HepG2 (cell line): Measurements from ENCODE around the gene CALML6. TPM values are rescaled to one million over a fixed set of nuclear protein-coding genes. Genes with fewer than 3 reads are reported as not detected.

Experiments used
- ATAC-seq: fragments of 200-7000 bp; cut with Tn5 transposase; 3 replicates; pipeline ENCODE4 v1.9.1; 2020; ENCODE audit warnings: mild to moderate bottlenecking, moderate library complexity
- BruUV-seq: library from RNA; stranded (reverse); fragments of 400-500 nt; replicated peaks from 2 replicates; lab custom pipeline; 2021; lab: Mats Ljungman, UMichigan
- CTCF ChIA-PET: fragments of 300-600 bp; formaldehyde crosslinking; extraction: SDS; loops from one replicate; lab custom pipeline; 2021; ENCODE audit warnings: low total read pairs, inconsistent platforms, low intra/inter-chr PET ratio; lab: Yijun Ruan, JAX
- POLR2A ChIA-PET: fragments of 350-600 bp; sonication (Branson Sonifier 250); formaldehyde crosslinking; loops from one replicate; lab custom pipeline; 2020; ENCODE audit warnings: antibody characterized with exemption, inconsistent platforms; lab: Yijun Ruan, JAX
- DNase-seq: peaks from one replicate; pipeline ENCODE4 v3.0.0-alpha.2; 2015; ENCODE audit warnings: low spot score
- FAIRE-seq: peaks from 3 replicates; lab custom pipeline; 2011; peaks lifted over from hg19 to GRCh38; lab: Jason Lieb, UNC
- H2AFZ ChIP-seq: one replicate; pipeline ENCODE4 v1.6.1; 2011; ENCODE audit warnings: low read length, inconsistent platforms
- H3K27ac ChIP-seq: fragments of 300-600 bp; 3 replicates; pipeline ENCODE4 v1.8.0; 2011; ENCODE audit warnings: mixed run types, mild to moderate bottlenecking, mixed read lengths, low read length, inconsistent platforms; ENCODE audit not compliant: insufficient read depth; ENCODE audit errors: extremely low read length
- H3K27me3 ChIP-seq, 2 experiments: fragments of 200-600 bp in 1 of 2; 2 replicates in 1 of 2; 3 replicates in 1 of 2; pipeline versions ENCODE4 v1.6.0 to v1.8.0; 2011; ENCODE audit warnings: low read length in 2 of 2, mild to moderate bottlenecking in 2 of 2, moderate library complexity in 2 of 2, inconsistent platforms in 1 of 2; ENCODE audit not compliant: insufficient read depth in 2 of 2, control insufficient read depth in 1 of 2
- H3K36me3 ChIP-seq, 2 experiments: fragments of 200-600 bp in 1 of 2; replicated peaks in 1 of 2; 2 replicates in 1 of 2; 3 replicates in 1 of 2; pipeline versions ENCODE4 v1.5.1 to v1.8.0; 2011; ENCODE audit warnings: low read length in 2 of 2, inconsistent platforms in 1 of 2; ENCODE audit not compliant: insufficient read depth in 2 of 2, control insufficient read depth in 1 of 2
- H3K4me1 ChIP-seq: 2 replicates; pipeline ENCODE4 v1.5.1; 2012; ENCODE audit warnings: low read length, inconsistent platforms; ENCODE audit not compliant: insufficient read depth
- H3K4me2 ChIP-seq: 2 replicates; pipeline ENCODE4 v1.6.0; 2011; ENCODE audit warnings: low read depth, low read length, inconsistent platforms
- H3K4me3 ChIP-seq, 3 experiments: fragments of 200-600 bp in 1 of 3; sonication (generic), shearing (Covaris generic) in 1 of 3; replicated peaks in 1 of 3; 2 replicates each; pipeline ENCODE4 v1.5.1; 2011 to 2016; ENCODE audit warnings: low read length in 3 of 3, inconsistent platforms in 2 of 3, low read depth in 2 of 3, mild to moderate bottlenecking in 2 of 3, control low read depth in 1 of 3, mixed read lengths in 1 of 3; ENCODE audit not compliant: insufficient read depth in 1 of 3
- H3K79me2 ChIP-seq: one replicate; pipeline ENCODE4 v1.6.1; 2011; ENCODE audit warnings: low read length, inconsistent platforms; ENCODE audit not compliant: insufficient read depth
- H3K9ac ChIP-seq: 2 replicates; pipeline ENCODE4 v1.6.0; 2011; ENCODE audit warnings: mild to moderate bottlenecking, low read depth, low read length, inconsistent platforms; ENCODE audit not compliant: insufficient read depth
- H3K9me3 ChIP-seq: 2 replicates; pipeline ENCODE4 v1.5.1; 2012; ENCODE audit warnings: mild to moderate bottlenecking, low read length
- H4K20me1 ChIP-seq: 2 replicates; pipeline ENCODE4 v1.6.0; 2011; ENCODE audit warnings: inconsistent platforms, mild to moderate bottlenecking, low read length, moderate library complexity; ENCODE audit not compliant: insufficient read depth
- CENPT ChIP-seq: sonication (generic); formaldehyde crosslinking; IDR thresholded peaks from 2 replicates; pipeline ENCODE4 v1.8.0; 2022; ENCODE audit warnings: low read depth, mild to moderate bottlenecking, moderate library complexity, missing genetic modification reagents
- FLYWCH1 ChIP-seq: sonication (generic); formaldehyde crosslinking; IDR thresholded peaks from 2 replicates; pipeline ENCODE4 v1.8.1; 2023; ENCODE audit warnings: mild to moderate bottlenecking, missing genetic modification reagents
- FOXA3 ChIP-seq: IDR thresholded peaks from 2 replicates; pipeline ENCODE4 v1.6.1; 2016; ENCODE audit warnings: missing genetic modification reagents, missing compliant biosample characterization
- FOXO1 ChIP-seq: sonication (generic); formaldehyde crosslinking; IDR thresholded peaks from 2 replicates; pipeline ENCODE4 v1.4.0; 2020; ENCODE audit warnings: missing genetic modification reagents
- GABPA ChIP-seq, 2 experiments: IDR thresholded peaks; 2 replicates each; pipeline ENCODE4 v1.6.1; 2011 to 2016; ENCODE audit warnings: low read depth in 2 of 2, low read length in 1 of 2, missing biosample characterization in 1 of 2, missing genetic modification characterization in 1 of 2
- PAXIP1 ChIP-seq: sonication (generic); formaldehyde crosslinking; conservative IDR thresholded peaks from 2 replicates; pipeline ENCODE4 v1.4.0; 2020; ENCODE audit warnings: mild to moderate bottlenecking, missing genetic modification reagents, moderate library complexity
- RXRB ChIP-seq: IDR thresholded peaks from 2 replicates; pipeline ENCODE4 v1.6.1; 2016; ENCODE audit warnings: borderline replicate concordance, missing genetic modification reagents, missing compliant biosample characterization
- STAG1 ChIP-seq: sonication (generic); formaldehyde crosslinking; IDR thresholded peaks from 2 replicates; pipeline ENCODE4 v1.4.0; 2020; ENCODE audit warnings: missing genetic modification reagents
- ZBTB21 ChIP-seq: sonication (generic); formaldehyde crosslinking; IDR thresholded peaks from 2 replicates; pipeline ENCODE4 v1.4.0; 2020; ENCODE audit warnings: missing genetic modification reagents
- ZFYVE20 ChIP-seq: sonication (generic); formaldehyde crosslinking; IDR thresholded peaks from 2 replicates; pipeline ENCODE4 v1.8.0; 2023; ENCODE audit warnings: low read depth, mild to moderate bottlenecking, moderate library complexity, missing genetic modification reagents, borderline replicate concordance
- ZNF160 ChIP-seq: sonication (generic); formaldehyde crosslinking; IDR thresholded peaks from 2 replicates; pipeline ENCODE4 v1.8.0; 2022; ENCODE audit warnings: mild to moderate bottlenecking, inconsistent platforms, missing genetic modification reagents
- ZNF687 ChIP-seq: sonication (generic); formaldehyde crosslinking; IDR thresholded peaks from 2 replicates; pipeline ENCODE4 v1.5.1; 2020; ENCODE audit warnings: mild to moderate bottlenecking, missing genetic modification reagents, moderate library complexity
- ZNF839 ChIP-seq: sonication (generic); formaldehyde crosslinking; IDR thresholded peaks from 2 replicates; pipeline ENCODE4 v1.4.0; 2020; ENCODE audit warnings: missing genetic modification reagents, mild to moderate bottlenecking, borderline replicate concordance
- WGBS: methylation state at CpG from one replicate; pipeline ENCODE4 v1.1.6; 2017; ENCODE audit warnings: low lambda C conversion rate; 5-methylcytosine and 5-hydroxymethylcytosine counted together
- in situ Hi-C: cut with HindIII; loops from 2 replicates; pipeline ENCODE4 v1.10.0; 2017; ENCODE audit warnings: low pct_unique_long_range_greater_than_20kb; ENCODE audit not compliant: extremely low pct_ligation_motif_present
- intact Hi-C: fragments of 100-400 bp; cut with micrococcal nuclease; formaldehyde crosslinking; loops from one replicate; pipeline ENCODE4 v1.10.0; 2022; ENCODE audit not compliant: unreplicated experiment
- polyA plus RNA-seq, 8 experiments: library from polyadenylated mRNA; depleted of rRNA in 3 of 8; stranded (reverse) in 7 of 8; unstranded in 1 of 8; fragments of >200 nt; fragmentation: Illumina TruSeq in 4 of 8; extraction: Trizol in 4 of 8; gene quantifications; 2 replicates each; pipeline versions ENCODE4 v1.2.1 to v1.2.3, GENCODE V29; 2011 to 2016; ENCODE audit warnings: low read depth in 4 of 8, missing spikeins in 1 of 8, mixed read lengths in 1 of 8; ENCODE audit not compliant: insufficient read depth in 1 of 8
- total RNA-seq, 5 experiments: library from RNA; depleted of rRNA; stranded (reverse); fragments of >200 nt; fragmentation: Illumina TruSeq; extraction: Trizol; gene quantifications; 2 replicates each; pipeline ENCODE4 v1.2.3, GENCODE V29; 2016; ENCODE audit warnings: low read depth in 1 of 5
- TF ChIP-seq, protein P1 (sequence below): IDR thresholded peaks from 2 replicates; pipeline ENCODE4 v1.6.1; 2016; ENCODE audit warnings: missing compliant biosample characterization, missing genetic modification reagents, borderline replicate concordance
- TF ChIP-seq, protein P2 (sequence below): IDR thresholded peaks from 2 replicates; pipeline ENCODE4 v1.6.1; 2012; ENCODE audit warnings: inconsistent platforms

The CALML6 gene
- total and polyA plus RNA-seq, 2 of the 13 experiments (the other 11 are each of a cell fraction or from before 2014, with no cell fraction given) = 0.11 to 0.12 TPM

DNA sequence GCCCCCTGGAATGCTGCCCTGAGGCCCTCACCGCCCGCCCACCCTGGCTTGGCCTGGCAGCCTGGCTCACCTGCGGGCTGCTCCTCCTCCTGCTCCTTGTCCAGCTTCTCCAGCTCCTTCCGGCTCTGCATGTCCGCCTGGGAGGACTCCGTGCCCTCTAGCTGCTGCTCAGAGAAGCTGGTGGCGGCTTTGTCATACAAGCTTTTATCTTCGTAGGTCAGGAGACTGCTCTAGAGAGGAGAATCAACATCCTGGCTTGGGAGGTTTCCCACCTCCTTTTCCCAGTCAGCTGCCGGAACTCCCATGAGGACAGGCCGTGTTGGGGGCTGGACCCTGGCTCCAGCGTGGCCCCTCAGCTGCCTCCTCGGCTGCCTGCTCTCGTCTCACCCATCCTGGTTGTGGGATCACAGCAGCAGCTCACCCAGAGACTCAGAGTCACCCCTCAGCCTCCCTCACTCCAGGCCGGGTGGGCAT lies 40.6 kb downstream of the CALML6 start:
- CTCF ChIA-PET = no interaction called here
- TF ChIP-seq ZFYVE20 (no peak), FOXO1 (CRISPR knock-in tag) (peak; percentile 15; the same call in 1 of the 2 replicates), GABPA (IDR thresholded peaks at IDR 0.05; ENCODE audit: low read depth, low read length) (no peak), GABPA (CRISPR knock-in tag; IDR thresholded peaks at IDR 0.05; ENCODE audit: low read depth) (peak; percentile 65), ZBTB21 (no peak), STAG1 (CRISPR knock-in tag) (peak; percentile 12; the same call in 1 of the 2 replicates), CENPT (CRISPR knock-in tag) (no peak), ZNF687 (peak; percentile 70), FOXA3 (no peak), FLYWCH1 (CRISPR knock-in tag) (no peak), ZNF839 (CRISPR knock-in tag) (peak; percentile 16; the same call in 1 of the 2 replicates), ZNF160 (CRISPR knock-in tag) (0 out of 2 replicates have a peak, but pooled peaks have one; percentile 7), RXRB (CRISPR knock-in tag) (peak; percentile 48; the same call in 1 of the 2 replicates), PAXIP1 (CRISPR knock-in tag) (0 out of 2 replicates have a peak, but pooled peaks have one; percentile 37)
- TF ChIP-seq, protein P1, sequence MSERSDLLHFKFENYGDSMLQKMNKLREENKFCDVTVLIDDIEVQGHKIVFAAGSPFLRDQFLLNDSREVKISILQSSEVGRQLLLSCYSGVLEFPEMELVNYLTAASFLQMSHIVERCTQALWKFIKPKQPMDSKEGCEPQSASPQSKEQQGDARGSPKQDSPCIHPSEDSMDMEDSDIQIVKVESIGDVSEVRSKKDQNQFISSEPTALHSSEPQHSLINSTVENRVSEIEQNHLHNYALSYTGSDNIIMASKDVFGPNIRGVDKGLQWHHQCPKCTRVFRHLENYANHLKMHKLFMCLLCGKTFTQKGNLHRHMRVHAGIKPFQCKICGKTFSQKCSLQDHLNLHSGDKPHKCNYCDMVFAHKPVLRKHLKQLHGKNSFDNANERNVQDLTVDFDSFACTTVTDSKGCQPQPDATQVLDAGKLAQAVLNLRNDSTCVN (CRISPR knock-in tag) = 0 out of 2 replicates have a peak, but pooled peaks have one; percentile 51
- TF ChIP-seq, protein P2, sequence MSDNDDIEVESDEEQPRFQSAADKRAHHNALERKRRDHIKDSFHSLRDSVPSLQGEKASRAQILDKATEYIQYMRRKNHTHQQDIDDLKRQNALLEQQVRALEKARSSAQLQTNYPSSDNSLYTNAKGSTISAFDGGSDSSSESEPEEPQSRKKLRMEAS = peak; percentile 42

More for the DNA sequence above, 40.6 kb downstream of the CALML6 start:
- BruUV-seq = no TSS peak
- Histone ChIP-seq H3K27me3 (peaks cover 0 to 24% of the 10 kb centered on the region in 2 experiments; a peak in 3 of 5 replicates), H3K9me3 (no peaks in the 10 kb centered on the region), H3K27ac (no peak overlapping the region), H3K4me3 (peak overlapping the region in 1 of 3 experiments; percentile 17; a peak in 1 of 6 replicates), H3K4me1 (peaks cover 66% of the 10 kb centered on the region), H2AFZ (no peak overlapping the region), H3K36me3 (no peaks in the 10 kb centered on the region), H4K20me1 (no peaks in the 10 kb centered on the region), H3K4me2 (peak overlapping the region; percentile 56), H3K79me2 (no peaks in the 10 kb centered on the region), H3K9ac (no peak overlapping the region)
- DNase-seq = peak; percentile 58
- ATAC-seq = peak; percentile 21; the same call in 2 of the 3 replicates
- in situ Hi-C loops (no loop called here), intact Hi-C loops (no loop called here)
- no peak for FAIRE-seq
- 21% methylated on average over 10 of the region's 14 CpGs for WGBS
- POLR2A ChIA-PET = interaction anchor here (1.4 to 4.3 kb wide), 2 partner anchors 8 to 12 kb away, joined by 5 to 18 read pairs; no protein-coding TSS in a partner anchor
